GM19324 (cell line): ENCODE measurements around the gene RCN2.
"Not testable (repeated sequence)": the region's sequence is repeated elsewhere in the genome, so short reads cannot be mapped to it uniquely, and the experiment has no call there.

Experiments
- ATAC-seq: cut with Tn5 transposase; IDR thresholded peaks from one replicate; pipeline ENCODE4 v1.9.1; 2021; ENCODE audit warnings: mild to moderate bottlenecking, moderate library complexity; ENCODE audit not compliant: unreplicated experiment, low FRiP score

RCN2 gene

GRCh38 chr15:76930831-76931396 lies 635 bp upstream of the RCN2 start:
- no peak for ATAC-seq

GRCh38 chr15:76932135-76932966 lies 802 bp downstream of the RCN2 start:
- no peak for ATAC-seq

GRCh38 chr15:76935620-76936019 lies 4.1 kb downstream of the RCN2 start:
- ATAC-seq, result no peak

GRCh38 chr15:76936671-76937070 lies 5.1 kb downstream of the RCN2 start:
- ATAC-seq, result no peak

GRCh38 chr15:76938752-76939151 lies 7.2 kb downstream of the RCN2 start:
- no peak for ATAC-seq

GRCh38 chr15:76939715-76940114 lies 8.2 kb downstream of the RCN2 start:
- ATAC-seq, result no peak

- no peak for ATAC-seq
Observed at GRCh38 chr15:76941636-76942035, 10.1 kb downstream of the RCN2 start.

- no peak for ATAC-seq
Observed at GRCh38 chr15:76942331-76942730, 10.8 kb downstream of the RCN2 start.

- ATAC-seq, result no peak
Observed at GRCh38 chr15:76945494-76946093, 14.0 kb downstream of the RCN2 start.

GRCh38 chr15:76947454-76947853 lies 15.9 kb downstream of the RCN2 start:
- no peak for ATAC-seq

- no peak for ATAC-seq
Observed at GRCh38 chr15:76951220-76951619, 19.7 kb downstream of the RCN2 start.

GRCh38 chr15:76953913-76954312 lies 22.4 kb downstream of the RCN2 start:
- no peak for ATAC-seq

GRCh38 chr15:76954744-76955143 lies 23.2 kb downstream of the RCN2 start:
- ATAC-seq, result no peak

GRCh38 chr15:76961268-76962011 lies 29.9 kb downstream of the RCN2 start:
- no peak for ATAC-seq

GRCh38 chr15:76962337-76963013 lies 30.9 kb downstream of the RCN2 start:
- ATAC-seq, result no peak

- no peak for ATAC-seq
Observed at GRCh38 chr15:76963596-76963995, 32.0 kb downstream of the RCN2 start.

GRCh38 chr15:76964157-76964556 lies 32.6 kb downstream of the RCN2 start:
- ATAC-seq, result no peak

- not testable (repeated sequence) for ATAC-seq
Observed at GRCh38 chr15:76966051-76966450, 34.5 kb downstream of the RCN2 start.

- no peak for ATAC-seq
Observed at GRCh38 chr15:76967067-76967466, 35.5 kb downstream of the RCN2 start.

- no peak for ATAC-seq
Observed at GRCh38 chr15:76968306-76968705, 36.8 kb downstream of the RCN2 start.
